HG03354 (cell line): ENCODE results near the gene NGEF.
"Not testable (repeated sequence)": the region's sequence is repeated elsewhere in the genome, so short reads cannot be mapped to it uniquely, and the experiment has no call there.

Experiments used
- ATAC-seq: cut with Tn5 transposase; IDR thresholded peaks from one replicate; pipeline ENCODE4 v1.9.1; 2021; ENCODE audit warnings: mild to moderate bottlenecking; ENCODE audit not compliant: unreplicated experiment, poor library complexity, severe bottlenecking

Gene NGEF

GRCh38 chr2:233013027-233013461 is at the start of gene NGEF:
Gene NGEF, minus strand, starts transcription at chr2:233013256. Its CDS starts 38,366 bp downstream, at chr2:232974890.
- no peak for ATAC-seq

- no peak for ATAC-seq
Measured at GRCh38 chr2:233062451-233062850, 49.4 kb upstream of the NGEF start.

GRCh38 chr2:233061591-233062450 is 48.8 kb upstream of the NGEF start:
- ATAC-seq = peak; percentile 42

- peak; percentile 30 for ATAC-seq
Measured at GRCh38 chr2:233060980-233061590, 48.0 kb upstream of the NGEF start.

- peak; percentile 1 for ATAC-seq
Measured at GRCh38 chr2:233060501-233060979, 47.5 kb upstream of the NGEF start.

GRCh38 chr2:233059797-233060500 is 46.9 kb upstream of the NGEF start, which contains the start of gene INPP5D:
Gene INPP5D, plus strand, starts transcription at chr2:233060342. Its CDS starts 137 bp downstream, at chr2:233060479.
- ATAC-seq = peak; percentile 55

- ATAC-seq = no peak
Measured at GRCh38 chr2:233059547-233059796, 46.4 kb upstream of the NGEF start.

- ATAC-seq = no peak
Measured at GRCh38 chr2:233058717-233059546, 45.9 kb upstream of the NGEF start.

- no peak for ATAC-seq
Measured at GRCh38 chr2:233056961-233057605, 44.0 kb upstream of the NGEF start.

GRCh38 chr2:233055362-233055761 is 42.3 kb upstream of the NGEF start:
- ATAC-seq = no peak

GRCh38 chr2:233053928-233054784 is 41.1 kb upstream of the NGEF start:
- ATAC-seq = no peak

- ATAC-seq = not testable (repeated sequence)
Measured at GRCh38 chr2:233052517-233052916, 39.5 kb upstream of the NGEF start.

- no peak for ATAC-seq
Measured at GRCh38 chr2:233051241-233052149, 38.4 kb upstream of the NGEF start.

- ATAC-seq = no peak
Measured at GRCh38 chr2:233049194-233049761, 36.2 kb upstream of the NGEF start.

- ATAC-seq = no peak
Measured at GRCh38 chr2:233048569-233049193, 35.6 kb upstream of the NGEF start.

GRCh38 chr2:233047667-233048066 is 34.6 kb upstream of the NGEF start:
- ATAC-seq = no peak

GRCh38 chr2:233047206-233047605 is 34.1 kb upstream of the NGEF start:
- ATAC-seq = no peak
